ENCODE results near the gene MYMK. TPM values are rescaled to one million over a fixed set of nuclear protein-coding genes. Genes with fewer than 3 reads are reported as not detected.

Gene MYMK
- total and polyA plus RNA-seq, 2 of the 13 experiments (the other 11 are each of a cell fraction or from before 2014, with no cell fraction given): not detected

DNA sequence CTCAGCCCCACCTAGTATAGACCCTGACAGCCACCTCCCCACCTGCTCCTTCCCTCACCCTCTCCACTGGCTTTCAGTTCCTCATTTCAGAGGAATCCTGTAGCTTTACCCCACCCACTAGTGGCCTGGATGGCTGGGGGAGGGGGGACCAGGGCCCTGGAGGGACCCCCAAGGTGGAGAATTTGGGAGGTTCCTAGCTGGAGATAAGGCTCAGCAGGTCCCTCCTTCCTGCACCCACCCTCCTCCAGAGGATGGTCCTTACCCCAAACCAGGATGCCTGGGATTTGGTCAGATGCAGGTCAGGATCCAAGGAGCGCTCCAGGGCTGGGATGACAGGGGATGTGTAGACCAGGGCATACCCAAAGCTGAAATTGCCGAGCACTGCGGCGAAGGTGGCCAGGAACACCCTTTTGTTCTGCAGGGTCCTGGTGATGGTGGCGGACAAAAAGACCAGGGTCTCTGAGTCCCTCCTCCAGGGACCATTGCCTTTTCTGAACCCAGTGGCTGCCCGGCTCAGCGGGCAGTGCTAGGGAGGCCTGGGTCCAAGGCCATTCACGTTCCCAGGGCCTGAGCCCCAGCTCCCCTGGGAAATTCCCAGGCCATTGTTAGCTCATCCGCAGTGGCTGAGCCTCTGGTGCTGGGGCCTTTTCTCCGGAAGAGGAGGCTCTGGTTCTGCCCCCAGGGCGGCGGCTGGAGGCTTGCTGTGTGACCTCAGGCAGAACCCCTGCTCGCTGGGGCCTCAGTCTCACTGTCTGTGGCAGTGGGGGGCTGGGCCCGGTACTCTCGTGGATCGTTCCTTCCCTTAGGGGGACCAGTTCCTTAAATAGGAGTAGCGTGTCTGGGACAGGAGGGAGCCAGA is 46.5 kb downstream of the MYMK start (continued):
- no peak for TF ChIP-seq HMG20B (CRISPR knock-in tag; conservative IDR thresholded peaks at IDR 0.05)
- no peak for TF ChIP-seq NR2F2 (IDR thresholded peaks at IDR 0.05; ENCODE audit: borderline replicate concordance, low read depth)
- no peak for TF ChIP-seq TAF1 (CRISPR knock-in tag; IDR thresholded peaks at IDR 0.05)
- no peak for TF ChIP-seq ZNF432 (CRISPR knock-in tag; IDR thresholded peaks at IDR 0.05; ENCODE audit: borderline replicate concordance)
- TF ChIP-seq, protein P1, sequence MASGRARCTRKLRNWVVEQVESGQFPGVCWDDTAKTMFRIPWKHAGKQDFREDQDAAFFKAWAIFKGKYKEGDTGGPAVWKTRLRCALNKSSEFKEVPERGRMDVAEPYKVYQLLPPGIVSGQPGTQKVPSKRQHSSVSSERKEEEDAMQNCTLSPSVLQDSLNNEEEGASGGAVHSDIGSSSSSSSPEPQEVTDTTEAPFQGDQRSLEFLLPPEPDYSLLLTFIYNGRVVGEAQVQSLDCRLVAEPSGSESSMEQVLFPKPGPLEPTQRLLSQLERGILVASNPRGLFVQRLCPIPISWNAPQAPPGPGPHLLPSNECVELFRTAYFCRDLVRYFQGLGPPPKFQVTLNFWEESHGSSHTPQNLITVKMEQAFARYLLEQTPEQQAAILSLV (CRISPR knock-in tag; IDR thresholded peaks at IDR 0.05; ENCODE audit: borderline replicate concordance): no peak
- no peak for TF ChIP-seq ZNF614 (CRISPR knock-in tag; IDR thresholded peaks at IDR 0.05; ENCODE audit: borderline replicate concordance)
- TF ChIP-seq, protein P2, sequence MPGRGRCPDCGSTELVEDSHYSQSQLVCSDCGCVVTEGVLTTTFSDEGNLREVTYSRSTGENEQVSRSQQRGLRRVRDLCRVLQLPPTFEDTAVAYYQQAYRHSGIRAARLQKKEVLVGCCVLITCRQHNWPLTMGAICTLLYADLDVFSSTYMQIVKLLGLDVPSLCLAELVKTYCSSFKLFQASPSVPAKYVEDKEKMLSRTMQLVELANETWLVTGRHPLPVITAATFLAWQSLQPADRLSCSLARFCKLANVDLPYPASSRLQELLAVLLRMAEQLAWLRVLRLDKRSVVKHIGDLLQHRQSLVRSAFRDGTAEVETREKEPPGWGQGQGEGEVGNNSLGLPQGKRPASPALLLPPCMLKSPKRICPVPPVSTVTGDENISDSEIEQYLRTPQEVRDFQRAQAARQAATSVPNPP (CRISPR knock-in tag; IDR thresholded peaks at IDR 0.05): no peak
- TF ChIP-seq, protein P3, sequence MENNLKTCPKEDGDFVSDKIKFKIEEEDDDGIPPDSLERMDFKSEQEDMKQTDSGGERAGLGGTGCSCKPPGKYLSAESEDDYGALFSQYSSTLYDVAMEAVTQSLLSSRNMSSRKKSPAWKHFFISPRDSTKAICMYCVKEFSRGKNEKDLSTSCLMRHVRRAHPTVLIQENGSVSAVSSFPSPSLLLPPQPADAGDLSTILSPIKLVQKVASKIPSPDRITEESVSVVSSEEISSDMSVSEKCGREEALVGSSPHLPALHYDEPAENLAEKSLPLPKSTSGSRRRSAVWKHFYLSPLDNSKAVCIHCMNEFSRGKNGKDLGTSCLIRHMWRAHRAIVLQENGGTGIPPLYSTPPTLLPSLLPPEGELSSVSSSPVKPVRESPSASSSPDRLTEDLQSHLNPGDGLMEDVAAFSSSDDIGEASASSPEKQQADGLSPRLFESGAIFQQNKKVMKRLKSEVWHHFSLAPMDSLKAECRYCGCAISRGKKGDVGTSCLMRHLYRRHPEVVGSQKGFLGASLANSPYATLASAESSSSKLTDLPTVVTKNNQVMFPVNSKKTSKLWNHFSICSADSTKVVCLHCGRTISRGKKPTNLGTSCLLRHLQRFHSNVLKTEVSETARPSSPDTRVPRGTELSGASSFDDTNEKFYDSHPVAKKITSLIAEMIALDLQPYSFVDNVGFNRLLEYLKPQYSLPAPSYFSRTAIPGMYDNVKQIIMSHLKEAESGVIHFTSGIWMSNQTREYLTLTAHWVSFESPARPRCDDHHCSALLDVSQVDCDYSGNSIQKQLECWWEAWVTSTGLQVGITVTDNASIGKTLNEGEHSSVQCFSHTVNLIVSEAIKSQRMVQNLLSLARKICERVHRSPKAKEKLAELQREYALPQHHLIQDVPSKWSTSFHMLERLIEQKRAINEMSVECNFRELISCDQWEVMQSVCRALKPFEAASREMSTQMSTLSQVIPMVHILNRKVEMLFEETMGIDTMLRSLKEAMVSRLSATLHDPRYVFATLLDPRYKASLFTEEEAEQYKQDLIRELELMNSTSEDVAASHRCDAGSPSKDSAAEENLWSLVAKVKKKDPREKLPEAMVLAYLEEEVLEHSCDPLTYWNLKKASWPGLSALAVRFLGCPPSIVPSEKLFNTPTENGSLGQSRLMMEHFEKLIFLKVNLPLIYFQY (CRISPR knock-in tag; IDR thresholded peaks at IDR 0.05; ENCODE audit: borderline replicate concordance): no peak
- TF ChIP-seq, protein P4, sequence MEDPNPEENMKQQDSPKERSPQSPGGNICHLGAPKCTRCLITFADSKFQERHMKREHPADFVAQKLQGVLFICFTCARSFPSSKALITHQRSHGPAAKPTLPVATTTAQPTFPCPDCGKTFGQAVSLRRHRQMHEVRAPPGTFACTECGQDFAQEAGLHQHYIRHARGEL (CRISPR knock-in tag; IDR thresholded peaks at IDR 0.05): no peak
- TF ChIP-seq SETDB1 (CRISPR knock-in tag; IDR thresholded peaks at IDR 0.05; ENCODE audit: borderline replicate concordance): no peak
- TF ChIP-seq ZFYVE20 (CRISPR knock-in tag; IDR thresholded peaks at IDR 0.05; ENCODE audit: borderline replicate concordance, low read depth): no peak
- TF ChIP-seq NKX3-1 (CRISPR knock-in tag; IDR thresholded peaks at IDR 0.05): no peak
- TF ChIP-seq WIZ (CRISPR knock-in tag; IDR thresholded peaks at IDR 0.05): no peak
- TF ChIP-seq ZNF629 (CRISPR knock-in tag; conservative IDR thresholded peaks at IDR 0.05): peak; percentile 94
- TF ChIP-seq SRSF4 (IDR thresholded peaks at IDR 0.05; ENCODE audit: low read depth, low read length, poor library complexity, severe bottlenecking): no peak
- no peak for TF ChIP-seq MLLT10 (CRISPR knock-in tag; IDR thresholded peaks at IDR 0.05)
- TF ChIP-seq NBN (conservative IDR thresholded peaks at IDR 0.05): no peak
- no peak for TF ChIP-seq NFYB (CRISPR knock-in tag; IDR thresholded peaks at IDR 0.05)
- no peak for TF ChIP-seq ZNF841 (CRISPR knock-in tag; IDR thresholded peaks at IDR 0.05; ENCODE audit: borderline replicate concordance)
- no peak for TF ChIP-seq ZNF589 (CRISPR knock-in tag; conservative IDR thresholded peaks at IDR 0.05)
- TF ChIP-seq NFIC (IDR thresholded peaks at IDR 0.05; ENCODE audit: low read length): no peak
